GM13977 (cell line): ENCODE measurements around the gene MTA1.

ENCODE experiments used
- DNase-seq: peaks from one replicate; pipeline ENCODE4 v3.0.0; 2012; ENCODE audit warnings: low spot score
- CTCF ChIP-seq: IDR thresholded peaks from 2 replicates; pipeline ENCODE4 v1.5.1; 2012; ENCODE audit warnings: mild to moderate bottlenecking, control low read depth; ENCODE audit not compliant: insufficient read depth; ENCODE audit errors: extremely low read depth, missing control alignments
- in situ Hi-C: fragments of 300-500 bp; cut with MboI; formaldehyde crosslinking; loops from one replicate; pipeline ENCODE4 v1.12.0; 2022; ENCODE audit warnings: low sequenced_read_pairs, low pct_unique_long_range_greater_than_20kb, mixed read lengths, inconsistent platforms; ENCODE audit not compliant: unreplicated experiment

The MTA1 gene

GRCh38 chr14:105413544-105413886 is 6.1 kb upstream of the MTA1 start:
- TF ChIP-seq CTCF, result no peak
- in situ Hi-C loops, result no loop called here
- no peak for DNase-seq

GRCh38 chr14:105414456-105415371 is 4.9 kb upstream of the MTA1 start:
- TF ChIP-seq CTCF, result peak; percentile 81
- in situ Hi-C loops, result no loop called here
- peak; percentile 93 for DNase-seq

- TF ChIP-seq CTCF, result no peak
- in situ Hi-C loops, result no loop called here
- no peak for DNase-seq
These were observed 3.9 kb upstream of the MTA1 start for GRCh38 chr14:105415481-105416428.

- DNase-seq, result no peak
- in situ Hi-C loops, result no loop called here
- TF ChIP-seq CTCF, result no peak
These were observed 3.0 kb upstream of the MTA1 start for GRCh38 chr14:105416671-105417070.

GRCh38 chr14:105417690-105418121 is 1.9 kb upstream of the MTA1 start:
- TF ChIP-seq CTCF, result no peak
- in situ Hi-C loops, result no loop called here
- DNase-seq, result no peak
